A673 (cell line): Measurements from ENCODE around the gene FAM81A. TPM values are rescaled to one million over a fixed set of nuclear protein-coding genes. Genes with fewer than 3 reads are reported as not detected.

Experiments used
- BruUV-seq: library from RNA; stranded (reverse); fragments of 400-500 nt; replicated peaks from 2 replicates; lab custom pipeline; 2021; lab: Mats Ljungman, UMichigan
- CTCF ChIA-PET: fragments of 300-600 bp; sonication (Branson Sonifier 250); formaldehyde crosslinking; loops from one replicate; lab custom pipeline; 2022; ENCODE audit warnings: antibody characterized with exemption; lab: Charles Lee
- POLR2A ChIA-PET: fragments of 300-600 bp; sonication (Branson Sonifier 250); formaldehyde crosslinking; loops from one replicate; lab custom pipeline; 2022; ENCODE audit warnings: antibody characterized with exemption; ENCODE audit not compliant: low non-redundant PET; lab: Charles Lee
- DNase-seq: peaks from one replicate; pipeline ENCODE4 v3.0.0-alpha.2; 2015; ENCODE audit warnings: low spot score
- H3K27ac ChIP-seq: fragments of 200-600 bp; sonication (generic); 2 replicates; pipeline ENCODE4 v1.5.1; 2016; ENCODE audit warnings: mixed run types, low read depth, mild to moderate bottlenecking, mixed read lengths, antibody characterized with exemption, low read length; ENCODE audit not compliant: poor library complexity, severe bottlenecking
- H3K27me3 ChIP-seq: fragments of 200-600 bp; sonication (generic); replicated peaks from 2 replicates; pipeline ENCODE4 v1.6.1; 2017; ENCODE audit warnings: mixed run types, low read depth, mild to moderate bottlenecking, mixed read lengths, antibody characterized with exemption, low read length; ENCODE audit not compliant: insufficient read depth, poor library complexity
- H3K36me3 ChIP-seq: fragments of 200-600 bp; sonication (generic); 2 replicates; pipeline ENCODE4 v1.6.1; 2016; ENCODE audit warnings: mixed run types, mild to moderate bottlenecking, mixed read lengths, antibody characterized with exemption, low read length; ENCODE audit not compliant: insufficient read depth, poor library complexity, severe bottlenecking
- H3K4me1 ChIP-seq: fragments of 200-600 bp; sonication (generic); 2 replicates; pipeline ENCODE4 v1.6.1; 2017; ENCODE audit warnings: mixed run types, mild to moderate bottlenecking, mixed read lengths, antibody characterized with exemption, low read length; ENCODE audit not compliant: insufficient read depth, poor library complexity, severe bottlenecking
- H3K4me3 ChIP-seq: fragments of 200-600 bp; sonication (generic); 2 replicates; pipeline ENCODE4 v1.5.1; 2016; ENCODE audit warnings: low read depth, mixed run types, mild to moderate bottlenecking, mixed read lengths, low read length; ENCODE audit not compliant: poor library complexity, severe bottlenecking
- H3K9me3 ChIP-seq: fragments of 200-600 bp; sonication (generic); 2 replicates; pipeline ENCODE4 v1.6.1; 2016; ENCODE audit warnings: mixed run types, low read depth, mild to moderate bottlenecking, mixed read lengths, antibody characterized with exemption, low read length; ENCODE audit not compliant: poor library complexity, severe bottlenecking
- EZH2 ChIP-seq: fragments of 200-600 bp; sonication (generic); IDR thresholded peaks from 2 replicates; pipeline ENCODE4 v1.6.1; 2017; ENCODE audit warnings: borderline replicate concordance, low read depth, mild to moderate bottlenecking, mixed read lengths, antibody characterized with exemption, low read length; ENCODE audit not compliant: poor library complexity, severe bottlenecking
- intact Hi-C: fragments of 100-400 bp; cut with micrococcal nuclease; formaldehyde crosslinking; loops from one replicate; pipeline ENCODE4 v1.10.0; 2022; ENCODE audit not compliant: unreplicated experiment
- total RNA-seq: library from RNA; stranded (reverse); gene quantifications from 2 replicates; pipeline ENCODE4 v1.2.3, GENCODE V29; 2021
- TF ChIP-seq, protein P1 (sequence below): fragments of 300-800, 200-600 bp; sonication (generic); conservative IDR thresholded peaks from 2 replicates; pipeline ENCODE4 v1.5.1; 2017; ENCODE audit warnings: low read depth, mild to moderate bottlenecking, antibody characterized with exemption, low read length, moderate library complexity, mixed read lengths

The FAM81A gene
- total RNA-seq, 1 experiment from 2014 or later: not detected

DNA sequence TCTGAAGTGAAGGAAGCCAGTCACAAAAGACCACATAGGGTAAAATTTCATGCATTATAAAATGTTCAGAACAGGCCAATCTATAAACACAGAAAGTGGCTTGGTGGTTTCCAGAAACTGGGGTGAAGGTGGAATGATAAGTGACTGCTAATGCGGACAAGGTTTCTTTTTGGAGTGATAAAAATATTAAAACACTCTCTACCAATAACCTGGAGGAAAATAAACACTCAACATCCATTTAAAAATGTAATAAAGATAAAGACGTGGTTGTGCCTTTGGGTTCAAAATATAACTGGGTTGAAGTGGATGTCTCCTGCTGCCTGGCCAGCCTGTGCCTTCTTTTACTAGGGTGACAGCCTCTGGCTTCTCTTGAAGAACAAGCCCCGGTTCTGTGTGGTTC is 102.7 kb downstream of the FAM81A start:
- BruUV-seq: no TSS peak
- Histone ChIP-seq H3K4me3 (no peak overlapping the region), H3K9me3 (no peaks in the 10 kb centered on the region), H3K27ac (no peak overlapping the region), H3K27me3 (no peaks in the 10 kb centered on the region), H3K36me3 (no peaks in the 10 kb centered on the region), H3K4me1 (no peaks in the 10 kb centered on the region)
- no peak for DNase-seq
- CTCF ChIA-PET: no interaction called here
- TF ChIP-seq, protein P1, sequence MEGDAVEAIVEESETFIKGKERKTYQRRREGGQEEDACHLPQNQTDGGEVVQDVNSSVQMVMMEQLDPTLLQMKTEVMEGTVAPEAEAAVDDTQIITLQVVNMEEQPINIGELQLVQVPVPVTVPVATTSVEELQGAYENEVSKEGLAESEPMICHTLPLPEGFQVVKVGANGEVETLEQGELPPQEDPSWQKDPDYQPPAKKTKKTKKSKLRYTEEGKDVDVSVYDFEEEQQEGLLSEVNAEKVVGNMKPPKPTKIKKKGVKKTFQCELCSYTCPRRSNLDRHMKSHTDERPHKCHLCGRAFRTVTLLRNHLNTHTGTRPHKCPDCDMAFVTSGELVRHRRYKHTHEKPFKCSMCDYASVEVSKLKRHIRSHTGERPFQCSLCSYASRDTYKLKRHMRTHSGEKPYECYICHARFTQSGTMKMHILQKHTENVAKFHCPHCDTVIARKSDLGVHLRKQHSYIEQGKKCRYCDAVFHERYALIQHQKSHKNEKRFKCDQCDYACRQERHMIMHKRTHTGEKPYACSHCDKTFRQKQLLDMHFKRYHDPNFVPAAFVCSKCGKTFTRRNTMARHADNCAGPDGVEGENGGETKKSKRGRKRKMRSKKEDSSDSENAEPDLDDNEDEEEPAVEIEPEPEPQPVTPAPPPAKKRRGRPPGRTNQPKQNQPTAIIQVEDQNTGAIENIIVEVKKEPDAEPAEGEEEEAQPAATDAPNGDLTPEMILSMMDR: no peak
- TF ChIP-seq EZH2: no peak
- POLR2A ChIA-PET: no interaction called here
- intact Hi-C loops: no loop called here

DNA sequence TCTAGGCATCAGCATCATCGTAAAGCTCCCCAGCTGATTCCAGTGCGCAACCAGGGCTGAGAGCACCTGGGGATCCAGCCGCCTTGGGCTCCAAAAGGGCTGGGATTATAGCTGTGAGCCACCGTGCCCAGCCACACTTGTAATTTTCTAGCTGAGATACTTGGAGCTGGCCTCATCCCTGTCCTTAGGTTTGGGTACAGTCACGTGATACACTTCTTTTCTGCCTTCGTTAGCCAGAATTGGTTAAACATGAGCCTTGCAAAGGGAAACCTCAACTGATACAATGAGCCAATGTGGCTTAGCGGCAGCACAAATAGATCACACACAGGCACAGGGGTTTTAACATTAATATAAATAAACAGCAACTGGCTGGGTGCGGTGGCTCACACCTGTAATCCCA is 103.8 kb downstream of the FAM81A start:
- ChIA-PET CTCF (no interaction called here), POLR2A (no interaction called here)
- TF ChIP-seq, protein P1: no peak
- no peak for TF ChIP-seq EZH2
- no TSS peak for BruUV-seq
- no peak overlapping the region for H3K27ac ChIP-seq
- H3K4me1 ChIP-seq: no peaks in the 10 kb centered on the region
- H3K9me3 ChIP-seq: no peaks in the 10 kb centered on the region
- H3K27me3 ChIP-seq: no peaks in the 10 kb centered on the region
- intact Hi-C loops: no loop called here
- H3K36me3 ChIP-seq: no peaks in the 10 kb centered on the region
- no peak for DNase-seq
- no peak overlapping the region for H3K4me3 ChIP-seq

DNA sequence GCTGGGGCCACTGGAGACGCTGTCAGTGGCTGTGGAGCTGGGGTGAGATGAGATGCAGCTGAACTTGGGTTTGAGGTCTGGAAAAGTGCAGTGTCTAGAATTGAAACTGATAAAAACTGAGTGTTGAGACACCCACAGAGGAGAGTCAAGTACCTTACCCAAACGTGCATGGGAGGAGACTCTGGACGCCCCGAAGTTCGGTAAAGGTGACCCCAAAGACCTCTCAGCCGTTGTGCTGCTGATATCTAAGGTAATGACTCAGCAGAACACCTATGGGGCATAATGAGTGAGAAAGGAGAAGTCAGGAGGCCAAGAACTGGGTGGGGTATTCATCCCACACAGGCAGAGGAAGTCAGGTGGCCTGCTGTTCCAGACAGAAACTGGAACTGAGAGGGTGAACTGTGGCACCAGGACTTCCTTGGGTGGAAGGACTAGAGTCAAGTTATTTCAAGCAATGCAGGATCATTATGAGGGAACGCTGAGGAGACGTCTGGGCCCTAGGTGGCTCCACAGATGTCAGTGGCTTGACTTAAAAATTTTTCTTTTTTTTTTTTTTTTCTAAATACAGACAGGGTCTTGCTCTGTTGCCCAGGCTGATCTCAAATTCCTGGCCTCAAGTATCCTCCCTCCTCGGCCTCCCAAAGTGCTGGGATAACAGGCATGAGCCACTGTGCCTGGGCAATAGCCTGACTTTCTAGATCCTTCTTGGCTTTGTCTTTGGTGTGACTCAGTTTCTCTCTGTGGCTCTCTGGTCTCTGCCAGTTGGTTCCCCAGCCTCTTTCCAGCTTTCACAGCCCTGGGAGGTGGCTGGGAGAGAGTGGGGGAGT is 105.9 kb downstream of the FAM81A start:
- ChIA-PET POLR2A (no interaction called here), CTCF (no interaction called here)
- TF ChIP-seq, protein P1: no peak
- TF ChIP-seq EZH2: no peak
- Histone ChIP-seq H3K36me3 (no peaks in the 10 kb centered on the region), H3K4me1 (no peaks in the 10 kb centered on the region), H3K27me3 (no peaks in the 10 kb centered on the region), H3K27ac (no peak overlapping the region), H3K4me3 (no peak overlapping the region), H3K9me3 (no peaks in the 10 kb centered on the region)
- BruUV-seq: no TSS peak
- intact Hi-C loops: no loop called here
- no peak for DNase-seq
